Measurements from ENCODE around the gene RUNX1.

The RUNX1 gene

DNA sequence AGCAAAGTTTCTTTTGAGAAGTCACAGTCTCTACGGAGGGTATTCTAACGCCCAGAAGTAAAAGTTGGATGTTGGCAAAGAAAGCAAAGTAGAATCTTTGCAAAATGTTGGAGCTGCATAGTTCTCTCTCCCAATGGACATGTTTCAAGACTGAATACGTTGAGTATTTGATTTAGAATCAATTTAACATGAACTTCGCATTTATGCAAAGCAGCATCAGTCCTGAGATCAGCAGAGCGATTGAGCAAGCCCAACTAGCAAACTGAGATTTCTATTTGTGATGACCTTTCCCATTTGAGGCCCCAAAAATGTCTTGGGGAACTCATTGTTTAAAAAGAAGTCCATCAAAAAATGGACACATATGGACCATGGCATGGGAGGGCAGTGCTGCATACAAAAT, 8.0 kb downstream of the RUNX1 start:
- DNase-seq (ENCODE audit: low read depth): no peak
- no peak overlapping the region for H3K4me3 ChIP-seq (ENCODE audit: low read depth, low read length)
- TF ChIP-seq, protein P1, sequence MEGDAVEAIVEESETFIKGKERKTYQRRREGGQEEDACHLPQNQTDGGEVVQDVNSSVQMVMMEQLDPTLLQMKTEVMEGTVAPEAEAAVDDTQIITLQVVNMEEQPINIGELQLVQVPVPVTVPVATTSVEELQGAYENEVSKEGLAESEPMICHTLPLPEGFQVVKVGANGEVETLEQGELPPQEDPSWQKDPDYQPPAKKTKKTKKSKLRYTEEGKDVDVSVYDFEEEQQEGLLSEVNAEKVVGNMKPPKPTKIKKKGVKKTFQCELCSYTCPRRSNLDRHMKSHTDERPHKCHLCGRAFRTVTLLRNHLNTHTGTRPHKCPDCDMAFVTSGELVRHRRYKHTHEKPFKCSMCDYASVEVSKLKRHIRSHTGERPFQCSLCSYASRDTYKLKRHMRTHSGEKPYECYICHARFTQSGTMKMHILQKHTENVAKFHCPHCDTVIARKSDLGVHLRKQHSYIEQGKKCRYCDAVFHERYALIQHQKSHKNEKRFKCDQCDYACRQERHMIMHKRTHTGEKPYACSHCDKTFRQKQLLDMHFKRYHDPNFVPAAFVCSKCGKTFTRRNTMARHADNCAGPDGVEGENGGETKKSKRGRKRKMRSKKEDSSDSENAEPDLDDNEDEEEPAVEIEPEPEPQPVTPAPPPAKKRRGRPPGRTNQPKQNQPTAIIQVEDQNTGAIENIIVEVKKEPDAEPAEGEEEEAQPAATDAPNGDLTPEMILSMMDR (IDR thresholded peaks at IDR 0.05; ENCODE audit: low read depth, low read length, missing control alignments): no peak

DNA sequence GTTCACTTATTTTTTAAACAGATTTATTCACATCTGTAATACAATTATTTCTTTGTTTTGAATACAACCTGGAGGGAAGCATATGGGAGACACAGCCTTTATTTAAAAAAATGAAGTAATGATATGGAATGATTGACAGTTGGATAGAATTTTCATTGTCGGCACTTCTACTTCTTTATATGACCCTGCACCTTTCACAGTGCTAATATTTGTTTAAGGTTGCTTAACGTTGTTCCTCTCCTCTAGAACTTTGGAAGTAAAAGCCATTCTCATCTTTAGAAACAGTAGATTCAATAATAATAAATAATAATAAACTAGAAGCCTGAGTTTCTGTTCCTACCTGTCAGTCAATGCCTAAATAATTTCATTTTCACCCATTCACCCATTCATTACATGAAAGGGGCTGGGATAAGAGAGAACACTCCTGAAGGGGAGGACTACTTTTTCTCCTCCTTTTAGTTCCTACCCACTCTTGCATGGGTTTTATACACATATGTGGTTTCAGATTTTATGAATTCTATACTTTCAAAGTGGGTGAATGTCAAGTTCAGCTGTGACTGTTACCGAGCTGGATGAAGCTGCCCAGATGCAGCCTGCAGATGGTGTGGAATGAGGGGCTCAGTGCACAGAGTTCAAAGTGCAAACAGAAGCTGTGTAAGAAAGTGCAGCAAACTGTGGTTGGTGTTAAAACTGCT, 9.4 kb downstream of the RUNX1 start:
- TF ChIP-seq, protein P1 (IDR thresholded peaks at IDR 0.05; ENCODE audit: low read depth, low read length, missing control alignments): no peak
- no peak overlapping the region for H3K4me3 ChIP-seq (ENCODE audit: low read depth, low read length)

DNA sequence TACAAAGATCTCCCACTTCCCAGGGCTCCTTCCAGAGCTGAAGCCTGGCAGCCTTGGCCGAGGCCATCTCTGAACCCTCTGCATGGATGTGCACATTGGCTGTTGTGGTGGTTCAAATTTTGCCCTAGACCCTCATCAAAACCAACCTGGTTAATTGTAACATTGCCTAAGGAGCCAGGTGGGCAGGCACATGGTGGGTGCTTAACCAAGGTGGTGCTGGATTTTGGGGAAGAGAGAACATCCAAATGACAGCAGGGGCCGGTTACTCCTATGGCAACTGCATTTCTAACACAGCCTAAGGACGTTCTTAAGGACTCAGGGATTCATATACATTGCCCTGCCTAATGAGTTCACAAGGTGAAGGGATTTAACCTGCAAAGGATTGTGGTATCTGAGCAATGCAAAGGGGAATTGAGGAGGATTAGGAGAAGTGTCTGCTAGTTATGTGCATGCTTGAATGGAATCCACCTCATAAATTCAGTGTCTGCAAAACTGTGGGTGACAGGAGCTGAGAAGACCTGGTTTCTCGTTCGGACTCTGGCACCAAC, 10.3 kb downstream of the RUNX1 start:
- DNase-seq (ENCODE audit: low read depth): no peak
- H3K4me3 ChIP-seq (ENCODE audit: low read depth, low read length): no peak overlapping the region
- TF ChIP-seq, protein P1 (IDR thresholded peaks at IDR 0.05; ENCODE audit: low read depth, low read length, missing control alignments): no peak

More for the DNA sequence above, 9.4 kb downstream of the RUNX1 start:
- no peak for DNase-seq (ENCODE audit: low read depth)

DNA sequence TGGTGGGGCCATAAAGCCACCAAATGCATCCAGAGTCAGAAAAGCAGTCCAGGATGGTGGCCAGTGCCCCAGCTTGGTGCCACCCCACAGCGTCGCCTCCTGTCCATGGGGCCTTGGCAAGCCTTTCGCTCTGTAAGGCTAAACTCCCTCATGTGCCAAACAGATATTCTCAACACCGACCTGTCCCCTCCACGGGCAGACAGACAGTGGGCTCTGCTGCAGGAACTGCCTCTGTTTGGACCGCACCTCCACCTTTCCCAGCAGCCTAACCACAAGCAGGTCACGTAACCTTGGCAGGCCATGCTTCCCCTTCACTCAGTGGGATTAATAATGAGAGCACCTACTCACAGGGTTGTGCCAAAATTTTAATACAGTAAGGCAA, 11.7 kb downstream of the RUNX1 start:
- no peak for DNase-seq (ENCODE audit: low read depth)
- H3K4me3 ChIP-seq (ENCODE audit: low read depth, low read length): no peak overlapping the region
- TF ChIP-seq, protein P1 (IDR thresholded peaks at IDR 0.05; ENCODE audit: low read depth, low read length, missing control alignments): no peak

DNA sequence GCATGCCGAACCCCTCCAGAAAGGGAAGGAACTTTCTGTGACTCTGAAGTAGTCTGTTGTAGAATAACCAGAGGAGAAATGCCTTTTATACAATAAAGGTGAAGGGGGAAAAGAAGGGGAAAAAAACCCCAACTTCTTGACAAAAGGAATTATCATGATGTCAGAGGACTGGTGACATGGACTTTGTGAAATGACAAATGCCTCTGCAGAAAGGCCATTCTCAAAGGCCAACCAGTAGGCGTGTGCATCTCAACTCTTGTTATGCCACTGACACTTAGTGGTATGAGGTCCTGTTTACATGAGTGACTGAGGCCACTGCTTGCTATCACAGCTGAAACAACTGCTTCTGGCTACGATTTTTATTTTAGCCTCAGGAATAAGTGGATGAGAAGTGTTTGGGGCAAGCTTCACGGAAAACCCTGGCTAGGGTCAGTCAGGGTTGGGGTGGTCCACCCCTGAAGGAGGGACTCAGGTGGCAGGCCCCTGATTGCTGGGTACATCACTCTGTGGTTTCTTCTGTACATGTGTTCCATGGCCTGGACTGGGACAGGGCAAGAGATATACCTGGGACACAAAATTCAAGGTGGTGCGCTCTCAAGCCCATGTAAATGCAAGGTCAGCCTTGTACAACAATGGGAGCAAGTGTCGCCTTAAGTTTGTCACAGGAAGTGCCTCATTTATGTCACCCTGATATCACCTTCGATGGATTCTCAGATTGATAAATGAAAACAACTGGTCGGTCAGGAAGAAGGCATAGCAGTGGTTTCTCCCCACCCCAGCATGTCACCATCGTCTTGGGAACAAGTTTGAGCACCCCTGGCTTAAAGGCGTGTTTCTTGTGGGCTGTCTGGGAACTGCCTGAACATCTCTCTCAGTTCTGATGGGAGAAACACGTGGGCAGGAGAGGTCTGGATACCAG, 12.4 kb downstream of the RUNX1 start:
- no peak for DNase-seq (ENCODE audit: low read depth)
- TF ChIP-seq, protein P1 (IDR thresholded peaks at IDR 0.05; ENCODE audit: low read depth, low read length, missing control alignments): no peak
- H3K4me3 ChIP-seq (ENCODE audit: low read depth, low read length): no peak overlapping the region

DNA sequence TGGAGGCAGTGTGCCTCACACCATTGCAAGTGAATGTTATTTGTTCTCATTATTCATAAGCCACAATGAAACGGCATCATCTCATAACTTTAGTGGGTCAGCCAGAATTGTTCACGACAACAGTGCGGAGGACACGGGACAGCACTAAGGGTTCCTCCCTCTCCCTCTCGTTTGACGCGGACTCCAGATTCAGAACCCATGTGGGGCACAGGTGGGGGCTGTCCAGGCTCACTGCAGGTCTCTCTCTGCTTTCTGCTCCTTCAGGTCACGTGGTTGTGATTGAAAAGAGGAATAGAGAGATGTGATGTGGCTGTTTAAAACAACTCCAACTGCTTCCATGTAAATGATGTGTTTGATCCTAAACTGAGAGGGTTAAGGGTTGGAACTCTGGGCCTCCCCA, 13.5 kb downstream of the RUNX1 start:
- TF ChIP-seq, protein P1 (IDR thresholded peaks at IDR 0.05; ENCODE audit: low read depth, low read length, missing control alignments): no peak
- H3K4me3 ChIP-seq (ENCODE audit: low read depth, low read length): no peak overlapping the region
- no peak for DNase-seq (ENCODE audit: low read depth)

Data from GM12864 (cell line).